GM18517 (cell line): ENCODE measurements around the gene NLGN2.

Source experiments
- ATAC-seq: cut with Tn5 transposase; IDR thresholded peaks from one replicate; pipeline ENCODE4 v1.9.1; 2021; ENCODE audit warnings: mild to moderate bottlenecking, moderate library complexity; ENCODE audit not compliant: unreplicated experiment

The NLGN2 gene

GRCh38 chr17:7391307-7391706 lies 16.3 kb upstream of the NLGN2 start:
- no peak for ATAC-seq

DNA sequence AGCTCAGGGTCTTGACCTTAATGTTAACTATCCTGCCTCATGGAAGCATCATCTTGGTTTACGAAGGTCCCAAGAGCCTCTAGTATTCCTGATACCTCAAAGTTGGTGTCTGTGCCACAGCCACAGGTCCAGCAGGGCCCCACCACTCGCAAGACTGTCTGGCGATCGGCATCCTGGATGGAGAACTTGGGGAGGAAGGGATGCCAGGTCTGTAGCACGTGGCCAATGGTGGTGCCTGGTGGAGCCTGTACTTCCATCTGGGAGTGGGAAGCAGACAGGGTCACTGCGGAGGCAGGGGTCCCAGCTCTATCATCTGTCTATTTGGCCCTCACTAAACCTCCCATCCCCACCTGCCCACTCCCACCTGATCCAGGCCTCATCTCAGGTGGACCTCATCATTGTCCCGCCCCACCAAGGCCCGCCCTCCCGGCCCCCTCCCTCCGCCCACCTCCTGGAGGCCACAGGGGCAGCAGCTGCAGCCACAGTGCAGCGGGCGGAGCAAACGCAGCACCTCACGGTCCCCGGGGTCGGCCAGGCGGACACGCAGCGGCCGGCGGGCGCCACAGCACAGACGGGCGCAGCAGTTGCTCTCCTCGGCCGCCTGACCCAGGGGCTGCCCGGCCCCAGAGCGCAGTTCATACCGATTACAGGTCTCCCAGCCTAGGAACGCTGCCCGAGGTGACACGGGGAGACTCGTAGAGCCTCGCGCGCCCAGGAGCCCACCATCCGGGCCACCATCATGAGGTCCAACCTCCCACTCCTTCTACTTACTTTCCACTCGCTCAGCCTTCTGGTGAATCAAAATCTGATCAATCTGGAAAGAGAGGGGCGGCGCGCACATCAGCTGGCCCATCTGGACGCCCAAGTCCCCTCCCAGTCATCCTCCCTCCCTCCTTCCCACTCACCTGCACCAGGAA lies 14.7 kb upstream of the NLGN2 start:
- no peak for ATAC-seq

GRCh38 chr17:7393613-7394451 lies 13.8 kb upstream of the NLGN2 start:
- peak; percentile 50 for ATAC-seq

DNA sequence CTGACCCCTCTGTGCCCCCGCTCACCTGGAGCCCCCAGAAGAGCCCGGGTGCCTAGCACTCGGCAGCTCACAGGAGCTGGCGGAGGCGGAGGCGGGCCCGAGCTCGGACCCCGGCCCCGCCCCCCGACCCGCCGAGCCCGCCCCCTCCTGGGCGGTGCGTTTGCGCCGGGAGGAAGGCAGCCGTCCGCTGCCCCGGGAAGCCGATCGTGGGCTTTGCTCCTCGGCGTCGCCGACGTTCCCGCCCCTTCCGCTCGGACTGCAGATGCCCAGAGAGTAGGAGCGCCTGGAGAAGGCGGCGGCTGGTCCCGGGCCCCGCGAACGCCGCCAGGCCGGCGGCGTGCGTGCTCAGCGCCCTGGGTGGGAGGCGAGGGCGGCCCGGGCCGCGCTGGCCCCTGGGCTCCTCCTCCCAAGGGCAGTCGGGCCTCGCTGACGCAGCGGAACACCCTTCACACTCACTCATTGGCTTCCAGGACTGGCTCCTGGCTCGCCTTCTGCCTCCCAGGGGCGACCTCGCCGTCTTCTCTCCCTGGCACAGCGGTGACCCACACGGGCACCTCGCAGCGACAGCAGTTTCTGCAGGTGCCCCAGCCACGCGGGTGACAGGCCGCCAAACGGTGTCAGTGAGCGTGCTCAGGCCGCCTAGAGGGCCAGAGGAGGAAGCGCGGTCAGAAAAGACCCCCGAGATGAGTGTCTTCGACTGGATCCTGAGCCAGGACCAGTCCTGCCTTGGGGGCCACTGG lies 13.0 kb upstream of the NLGN2 start, which contains the start of gene PLSCR3:
Gene PLSCR3 (minus strand): TSS at position 74 of the 740 bp plus-strand sequence. CDS start 415 bp downstream, outside the sequence.
- peak; percentile 68 for ATAC-seq

GRCh38 chr17:7396147-7396546 lies 11.5 kb upstream of the NLGN2 start:
- ATAC-seq: no peak

DNA sequence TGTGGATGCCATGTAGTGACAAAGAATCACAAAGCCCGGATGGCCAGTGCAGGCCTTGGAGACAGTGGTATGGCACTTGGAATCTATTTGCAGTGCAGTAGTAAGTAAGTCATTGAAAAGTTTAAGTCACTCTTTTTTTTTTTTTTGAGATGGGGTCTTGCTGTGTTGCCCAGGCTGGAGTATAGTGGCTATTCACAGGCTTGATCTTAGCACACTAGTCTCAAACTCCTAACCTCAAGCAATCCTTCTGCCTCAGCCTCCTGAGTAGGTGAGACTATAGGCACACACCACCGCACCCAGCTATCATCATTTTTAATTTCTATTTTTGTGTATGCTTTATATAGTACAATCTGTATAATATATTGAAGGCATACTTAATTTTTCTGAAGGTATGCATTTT lies 9.0 kb upstream of the NLGN2 start:
- no peak for ATAC-seq

- ATAC-seq: no peak
These were observed 4.5 kb upstream of the NLGN2 start for GRCh38 chr17:7403043-7403726.

GRCh38 chr17:7403727-7403976 lies 4.0 kb upstream of the NLGN2 start:
- peak; percentile 14 for ATAC-seq

- ATAC-seq: peak; percentile 86
These were observed 3.5 kb upstream of the NLGN2 start, which contains the start of gene TMEM256 for GRCh38 chr17:7403977-7404736. Gene TMEM256 (minus strand): TSS chr17:7404097. CDS start chr17:7404084, 13 bp downstream.

- ATAC-seq: no peak
These were observed 2.8 kb upstream of the NLGN2 start for GRCh38 chr17:7404737-7405349.

DNA sequence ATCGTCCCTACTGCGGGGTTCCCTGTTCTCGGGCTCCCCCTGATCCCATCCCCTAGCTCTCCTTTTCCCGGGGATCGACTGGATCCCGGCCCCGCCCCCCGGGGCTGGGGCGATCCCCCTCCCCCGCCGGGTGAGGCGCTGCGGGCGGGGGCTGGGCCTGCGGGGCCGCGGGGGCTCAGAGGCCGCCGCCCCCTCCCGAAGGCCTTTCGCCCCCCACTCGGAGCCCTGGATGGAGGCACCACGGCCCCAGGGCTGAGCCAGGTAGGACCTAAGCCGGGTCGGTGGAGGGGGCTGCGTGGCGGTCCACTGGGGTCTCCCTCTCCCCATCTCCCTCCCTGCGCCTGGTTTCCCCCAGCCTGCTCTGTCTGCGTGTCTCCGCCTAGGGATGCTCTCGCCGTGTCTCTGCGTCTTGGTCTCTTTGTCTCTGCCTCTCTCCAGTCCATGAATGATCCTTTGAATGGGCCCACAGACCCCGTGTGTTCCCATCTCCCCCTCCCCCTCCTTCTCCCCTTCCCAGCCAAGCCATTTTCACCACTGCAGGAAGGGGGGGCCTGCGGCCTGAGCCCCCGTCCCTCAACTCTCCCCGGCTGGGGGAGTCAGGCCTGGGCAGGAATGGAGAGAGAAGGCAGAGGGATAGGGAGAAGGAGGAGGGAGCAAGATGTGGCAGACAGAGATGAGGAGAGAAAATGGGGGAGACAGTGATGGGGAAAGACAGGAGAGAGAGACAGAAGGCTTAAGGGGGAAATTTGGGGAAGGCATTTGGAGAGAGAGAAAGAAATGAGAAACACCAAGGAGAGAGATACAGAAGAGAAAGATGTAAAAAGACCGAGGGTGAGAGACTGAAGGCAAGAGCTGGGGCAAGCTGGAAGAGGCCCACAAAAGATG lies 2.1 kb upstream of the NLGN2 start:
- ATAC-seq: no peak

DNA sequence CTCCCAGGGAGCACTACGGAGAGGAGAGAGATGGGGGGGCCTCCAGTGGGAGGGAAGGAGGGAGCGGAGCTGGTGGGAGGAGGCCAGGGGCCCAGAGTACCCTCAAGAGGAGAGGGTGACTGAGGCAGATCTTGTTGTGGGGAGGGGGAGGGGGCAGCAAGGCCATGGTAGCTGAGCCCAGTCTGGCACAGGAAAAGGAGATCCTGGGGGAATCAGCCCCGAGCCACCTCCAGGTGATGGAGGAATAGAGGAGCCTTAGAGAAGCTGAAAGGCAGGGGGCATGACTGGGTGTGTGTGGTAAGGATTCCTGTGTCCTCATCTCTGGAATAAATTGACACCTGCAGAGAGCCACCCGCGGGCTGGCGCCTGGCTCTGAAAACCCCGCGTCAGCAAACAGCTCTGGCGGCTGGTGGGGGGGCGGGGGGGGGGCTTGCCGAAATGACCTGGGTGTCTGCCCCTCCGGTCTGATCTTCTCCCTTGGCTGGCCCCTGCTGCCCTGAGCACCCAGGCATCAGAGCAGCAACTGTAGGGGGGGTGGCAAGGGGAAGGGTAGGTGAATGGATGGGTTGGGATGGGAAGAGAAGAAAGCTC lies 1.3 kb upstream of the NLGN2 start:
- ATAC-seq: no peak

- ATAC-seq: no peak
These were observed 563 bp upstream of the NLGN2 start for GRCh38 chr17:7407082-7407481.

GRCh38 chr17:7408252-7408727 lies 645 bp downstream of the NLGN2 start:
- no peak for ATAC-seq

- no peak for ATAC-seq
These were observed 1.2 kb downstream of the NLGN2 start for GRCh38 chr17:7408863-7409262.

- ATAC-seq: no peak
These were observed 2.1 kb downstream of the NLGN2 start for GRCh38 chr17:7409716-7410115.

DNA sequence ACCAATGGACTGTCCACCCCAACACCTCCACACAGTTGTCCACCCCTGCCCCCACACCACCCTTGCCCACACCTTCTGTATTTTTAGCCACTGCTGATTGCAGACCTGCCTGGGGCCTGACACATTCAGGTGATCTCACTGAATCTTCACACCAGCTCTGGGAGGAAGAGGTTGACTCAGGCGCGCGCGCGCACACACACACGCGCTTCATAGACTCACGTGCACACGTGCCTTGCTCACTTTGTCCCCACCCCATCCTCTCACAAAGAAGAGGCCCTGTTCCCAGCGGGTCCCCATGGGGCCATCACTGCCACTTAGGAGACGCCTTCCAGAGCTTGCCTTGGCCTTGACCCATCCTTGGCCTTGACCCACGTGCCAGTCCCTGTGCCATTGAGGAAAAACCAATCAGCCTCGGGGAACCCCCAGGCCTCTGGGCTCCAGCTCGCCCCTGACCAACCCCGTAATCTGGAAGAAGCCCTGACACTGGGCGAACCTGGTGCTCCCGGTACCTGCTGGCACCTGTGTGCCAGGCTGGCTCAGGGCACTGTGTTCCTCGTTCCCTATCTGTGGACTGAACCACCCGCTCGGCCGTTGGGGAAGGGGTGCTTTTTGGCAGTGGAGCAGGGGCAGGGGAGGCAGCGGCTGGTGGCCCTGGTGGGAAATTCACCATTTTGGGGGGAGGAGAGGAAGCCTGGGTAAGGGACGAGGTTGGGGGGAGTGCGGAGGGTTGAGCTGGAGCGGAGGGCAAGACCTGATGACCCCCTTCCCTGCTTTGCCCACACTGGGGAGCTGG lies 3.2 kb downstream of the NLGN2 start:
- ATAC-seq: no peak
